Adipose tissue (tissue), 3 donors: ENCODE measurements around the gene APOH. TPM values are rescaled to one million over a fixed set of nuclear protein-coding genes. Genes with fewer than 3 reads are reported as not detected.

Source experiments
- H3K27ac ChIP-seq: one replicate; pipeline ENCODE4 v1.5.1; 2013; ENCODE audit warnings: low read depth, low read length
- WGBS, 3 donors: extraction: QIAGEN DNeasy Blood & Tissue Kit; methylation state at CpG; one replicate each; pipeline ENCODE4 v1.1.7; 2013; 5-methylcytosine and 5-hydroxymethylcytosine counted together
- polyA plus RNA-seq, 3 donors: library from polyadenylated mRNA; stranded (reverse); fragments of 200-250 nt; gene quantifications; one replicate each; pipeline ENCODE4 v1.2.3, GENCODE V29; 2013
- donor health status: healthy with polysubstance abuse.
- donor health status: Bipolar disorder and iron deficiency.
- donor health status: healthy.

Gene APOH
- polyA plus RNA-seq, 3 donors: 0.13 to 6.4 TPM; not detected in 1

- no peak overlapping the region for H3K27ac ChIP-seq
Measured at GRCh38 chr17:66207936-66208335, 21.3 kb downstream of the APOH start.

GRCh38 chr17:66203274-66204015 lies 25.8 kb downstream of the APOH start:
- WGBS, 3 donors: 84 to 88% (median 85%) methylated on average over 8 of the region's 8 CpGs
- H3K27ac ChIP-seq: no peak overlapping the region

- WGBS, 3 donors: 4 to 6% (median 4%) methylated on average over 3 of the region's 3 CpGs
- no peak overlapping the region for H3K27ac ChIP-seq
Measured at GRCh38 chr17:66200685-66201092, 28.5 kb downstream of the APOH start.

- H3K27ac ChIP-seq: no peak overlapping the region
- 95 to 96% (median 96%) methylated on average over 8 of the region's 8 CpGs for WGBS, 3 donors
Measured at GRCh38 chr17:66198242-66198641, 31.0 kb downstream of the APOH start.

- peak overlapping the region; percentile 49 for H3K27ac ChIP-seq
- WGBS, 3 donors: 3 to 4% (median 3%) methylated on average over 10 of the region's 10 CpGs
Measured at GRCh38 chr17:66192378-66192687, 36.9 kb downstream of the APOH start.

GRCh38 chr17:66191593-66192377 lies 37.4 kb downstream of the APOH start, which contains the start of gene CEP112:
Gene CEP112 (minus strand): TSS chr17:66192133.
- WGBS, 3 donors: 0 to 1% (median 0%) methylated on average over 75 to 83 of the region's 83 CpGs

GRCh38 chr17:66190738-66191592 lies 38.2 kb downstream of the APOH start:
- H3K27ac ChIP-seq: no peak overlapping the region
- 19 to 25% (median 24%) methylated on average over 16 of the region's 16 CpGs for WGBS, 3 donors

More at GRCh38 chr17:66191593-66192377, 37.4 kb downstream of the APOH start, which contains the start of gene CEP112:
- H3K27ac ChIP-seq: peak within 1 kb of the TSS; percentile 49

- H3K27ac ChIP-seq: no peak overlapping the region
- 86 to 98% (median 93%) methylated on average over 2 of the region's 2 CpGs for whole genome bisulfite sequencing, 3 donors
Measured at GRCh38 chr17:66187718-66188117, 41.5 kb downstream of the APOH start.

- 93 to 97% (median 94%) methylated on average over 4 of the region's 4 CpGs for WGBS, 3 donors
Measured at GRCh38 chr17:66185862-66186261, 43.4 kb downstream of the APOH start.

GRCh38 chr17:66184392-66184791 lies 44.8 kb downstream of the APOH start:
- WGBS, 3 donors: 100% methylated on average over 1 of the region's 1 CpG
- no peak overlapping the region for H3K27ac ChIP-seq

More at GRCh38 chr17:66185862-66186261, 43.4 kb downstream of the APOH start:
- no peak overlapping the region for H3K27ac ChIP-seq

- no peak overlapping the region for H3K27ac ChIP-seq
Measured at GRCh38 chr17:66183529-66183928, 45.7 kb downstream of the APOH start.

- no peak overlapping the region for H3K27ac ChIP-seq
- 94 to 97% (median 96%) methylated on average over 4 of the region's 4 CpGs for WGBS, 3 donors
Measured at GRCh38 chr17:66178642-66179041, 50.6 kb downstream of the APOH start.

- H3K27ac ChIP-seq: no peak overlapping the region
Measured at GRCh38 chr17:66177048-66177447, 52.2 kb downstream of the APOH start.

- no peak overlapping the region for H3K27ac ChIP-seq
- 51 to 66% (median 63%) methylated on average over 1 of the region's 1 CpG for WGBS, 3 donors
Measured at GRCh38 chr17:66175892-66176291, 53.3 kb downstream of the APOH start.

- no peak overlapping the region for H3K27ac ChIP-seq
- WGBS, 3 donors: 46 to 96% (median 72%) methylated on average over 2 of the region's 2 CpGs
Measured at GRCh38 chr17:66172691-66173223, 56.5 kb downstream of the APOH start.

GRCh38 chr17:66172144-66172543 lies 57.1 kb downstream of the APOH start:
- WGBS, 3 donors: 73 to 85% (median 81%) methylated on average over 5 of the region's 5 CpGs

GRCh38 chr17:66171692-66172091 lies 57.5 kb downstream of the APOH start:
- 59 to 71% (median 61%) methylated on average over 3 of the region's 3 CpGs for WGBS, 3 donors
- no peak overlapping the region for H3K27ac ChIP-seq

More at GRCh38 chr17:66172144-66172543, 57.1 kb downstream of the APOH start:
- no peak overlapping the region for H3K27ac ChIP-seq

GRCh38 chr17:66171172-66171571 lies 58.0 kb downstream of the APOH start:
- H3K27ac ChIP-seq: no peak overlapping the region

GRCh38 chr17:66169839-66170238 lies 59.4 kb downstream of the APOH start:
- no peak overlapping the region for H3K27ac ChIP-seq
- 79 to 88% (median 87%) methylated on average over 3 of the region's 3 CpGs for WGBS, 3 donors
